Spleen (tissue), 11 donors: ENCODE data around the gene FBXO48. TPM values are rescaled to one million over a fixed set of nuclear protein-coding genes. Genes with fewer than 3 reads are reported as not detected.
"Not testable (repeated sequence)": the region's sequence is repeated elsewhere in the genome, so short reads cannot be mapped to it uniquely, and the experiment has no call there.

Source experiments
- DNase-seq: peaks from one replicate; pipeline ENCODE4 v3.0.0-alpha.2; 2020
- H3K27ac ChIP-seq, 8 donors: fragments of 200-600 bp; sonication (generic) in 7 of 8; 1 replicate in 4 of 8; 2 replicates in 4 of 8; pipeline versions ENCODE4 v1.5.0 to v1.8.0; 2016 to 2021; ENCODE audit warnings: inconsistent platforms in 4 of 8, mild to moderate bottlenecking in 4 of 8, moderate library complexity in 1 of 8
- H3K27me3 ChIP-seq, 7 donors: fragments of 200-600 bp; sonication (generic) in 6 of 7; replicated peaks in 1 of 7; 1 replicate in 4 of 7; 2 replicates in 3 of 7; pipeline versions ENCODE4 v1.5.0 to v1.8.0; 2016 to 2021; ENCODE audit warnings: inconsistent platforms in 3 of 7, mild to moderate bottlenecking in 1 of 7
- H3K36me3 ChIP-seq, 6 donors: fragments of 200-600 bp; sonication (generic) in 5 of 6; 1 replicate in 4 of 6; 2 replicates in 2 of 6; pipeline versions ENCODE4 v1.5.0 to v1.8.0; 2016 to 2021; ENCODE audit warnings: inconsistent platforms in 2 of 6
- H3K4me1 ChIP-seq, 6 donors: fragments of 200-600 bp; sonication (generic) in 5 of 6; 1 replicate in 3 of 6; 2 replicates in 3 of 6; pipeline versions ENCODE4 v1.5.0 to v1.8.0; 2016 to 2021; ENCODE audit warnings: inconsistent platforms in 3 of 6
- H3K4me3 ChIP-seq, 8 donors: fragments of 200-600 bp; sonication (generic) in 7 of 8; 1 replicate in 4 of 8; 2 replicates in 4 of 8; pipeline versions ENCODE4 v1.5.0 to v1.8.0; 2016 to 2021; ENCODE audit warnings: inconsistent platforms in 4 of 8, mild to moderate bottlenecking in 4 of 8, moderate library complexity in 2 of 8
- H3K9me3 ChIP-seq, 8 donors: fragments of 200-600 bp; sonication (generic) in 7 of 8; 1 replicate in 4 of 8; 2 replicates in 4 of 8; pipeline versions ENCODE4 v1.5.0 to v1.8.0; 2016 to 2021; ENCODE audit warnings: inconsistent platforms in 4 of 8
- POLR2A ChIP-seq, 3 donors: fragments of 450-650 bp; IDR thresholded peaks; one replicate each; pipeline ENCODE4 v1.5.1; 2017; ENCODE audit warnings: antibody characterized with exemption in 3 of 3, mild to moderate bottlenecking in 1 of 3
- POLR2AphosphoS5 ChIP-seq, 3 donors: sonication (generic); formaldehyde crosslinking; IDR thresholded peaks; one replicate each; pipeline ENCODE4 v1.5.1; 2017; ENCODE audit warnings: antibody characterized with exemption in 3 of 3
- WGBS, 5 donors: extraction: QIAGEN DNeasy Blood & Tissue Kit in 3 of 5; methylation state at CpG; one replicate each; pipeline versions ENCODE4 v1.1.5 to v1.1.7; 2013 to 2018; 5-methylcytosine and 5-hydroxymethylcytosine counted together
- intact Hi-C: fragments of 100-400 bp; cut with DNase I; formaldehyde crosslinking; loops from one replicate; pipeline ENCODE4 v1.15.0; 2023; ENCODE audit warnings: low total_unique reads
- polyA plus RNA-seq, 3 donors: library from polyadenylated mRNA; stranded (reverse); fragments of 200-250 nt; gene quantifications; one replicate each; pipeline ENCODE4 v1.2.1, GENCODE V29; 2013
- total RNA-seq, 7 donors: library from RNA; depleted of rRNA in 3 of 7; stranded (reverse); fragments of >200 nt in 3 of 7; fragmentation: NEBNext Ultra II Directional in 4 of 7; extraction: Animal tissue kit (Norgen Biotek cat#: 25700) in 4 of 7; gene quantifications; one replicate each; pipeline versions ENCODE4 v1.1.0 to v1.2.1, GENCODE V29; 2016 to 2021
- TF ChIP-seq, protein P1 (sequence below), 11 experiments: fragments of 200-600 bp in 7 of 11; fragments of 450-650 bp in 4 of 11; sonication (generic) in 4 of 11; IDR thresholded peaks in 8 of 11; conservative IDR thresholded peaks in 3 of 11; 1 replicate in 7 of 11; 2 replicates in 4 of 11; pipeline versions ENCODE4 v1.4.0 to v1.8.0; 2016 to 2021; ENCODE audit warnings: antibody characterized with exemption in 11 of 11, inconsistent platforms in 4 of 11, mild to moderate bottlenecking in 1 of 11
- donor health status: healthy with polysubstance abuse.
- donor health status: DM: no; HTN: no; CAD: no; lungs with moderate emphysema.
- donor health status: DM: no; HTN: no; CAD: no.
- donor health status: Bipolar disorder and iron deficiency.
- donor health status: healthy.
- donor health status: DM: no; HTN: no; CAD: no.
- donor health status: DM: yes; HTN: yes; CAD: no.

Gene FBXO48
- total and polyA plus RNA-seq, 10 donors = 0.72 to 2.6 (median 1.7) TPM

DNA sequence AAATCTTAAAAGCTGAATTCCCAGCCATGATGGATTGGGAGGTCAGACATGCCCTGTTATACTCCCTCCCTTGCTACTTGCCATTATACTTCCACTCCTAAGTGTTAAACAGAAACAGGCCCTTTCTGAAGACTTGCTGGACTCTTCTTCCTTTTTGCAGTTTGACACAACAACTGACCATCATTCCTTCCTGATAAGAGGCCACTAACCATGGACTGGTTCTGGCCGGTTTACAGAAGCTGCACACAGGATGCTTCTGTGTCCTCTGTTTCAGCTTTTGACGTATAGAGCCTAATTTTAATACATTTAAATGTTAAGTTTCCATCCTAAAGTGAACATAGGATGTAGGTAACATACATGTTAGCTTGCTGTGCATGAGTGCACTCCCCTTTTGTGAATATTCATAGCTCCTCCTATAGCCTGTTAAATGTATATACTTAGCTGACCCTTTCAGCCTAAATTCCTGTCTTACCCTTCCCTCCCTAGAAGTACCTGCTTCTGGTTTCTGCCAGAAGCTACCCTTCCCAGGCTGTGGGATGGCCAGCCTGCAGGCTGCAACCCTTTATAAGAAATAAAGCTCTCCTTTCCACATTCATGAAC, 13.2 kb downstream of the FBXO48 start:
- WGBS, 5 donors = 54 to 80% (median 61%) methylated on average over 2 of the region's 2 CpGs
- Histone ChIP-seq H3K27me3 (no peaks in the 10 kb centered on the region), H3K36me3 (no peaks in the 10 kb centered on the region), H3K4me1 (peaks cover 0 to 12% (median 3%) of the 10 kb centered on the region in 6 donors), H3K4me3 (no peak overlapping the region), H3K9me3 (peaks cover 0 to 5% (median 4%) of the 10 kb centered on the region in 8 donors), H3K27ac (peak overlapping the region in 1 of 8 donors; percentile 3)
- DNase-seq = no peak
- intact Hi-C loops = no loop called here
- TF ChIP-seq POLR2A (IDR thresholded peaks at IDR 0.05) = no peak

DNA sequence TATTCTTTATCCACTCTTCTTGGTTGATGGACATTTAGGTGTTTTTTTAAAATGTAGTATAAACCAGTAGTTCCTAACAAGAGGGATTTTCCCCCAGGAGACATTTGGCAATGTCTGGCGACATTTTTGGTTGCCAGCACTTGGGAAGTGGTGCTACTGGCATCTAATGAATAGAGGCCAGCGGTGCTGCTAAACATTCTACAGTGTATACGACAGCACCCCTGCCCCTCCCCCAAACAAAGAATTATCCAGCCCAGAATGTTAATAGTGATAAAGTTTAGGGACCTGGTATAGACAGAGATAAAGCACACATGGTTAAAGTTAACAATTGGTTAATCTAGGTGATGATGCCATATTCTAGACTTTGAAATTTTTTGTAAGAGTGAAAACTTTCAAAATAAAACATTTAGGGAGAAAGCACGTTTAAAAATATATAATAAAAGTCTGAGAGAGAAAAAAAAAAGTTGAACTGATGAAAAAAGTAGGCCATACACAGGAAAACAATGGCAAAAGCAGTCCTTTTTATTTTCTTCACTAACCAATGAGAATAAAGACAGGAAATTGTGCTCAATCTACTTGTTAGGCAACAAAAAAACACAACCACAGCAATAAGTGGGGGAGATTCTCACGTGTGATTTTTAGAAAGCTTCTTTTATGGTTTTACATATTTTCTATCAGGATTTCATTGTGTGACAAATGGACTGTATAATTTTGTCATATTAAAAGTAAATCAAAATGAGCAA, 14.8 kb downstream of the FBXO48 start:
- Histone ChIP-seq H3K9me3 (peaks cover 0 to 20% (median 16%) of the 10 kb centered on the region in 8 donors), H3K27me3 (no peaks in the 10 kb centered on the region), H3K36me3 (no peaks in the 10 kb centered on the region), H3K4me3 (no peak overlapping the region), H3K4me1 (peaks cover 0 to 12% (median 3%) of the 10 kb centered on the region in 6 donors), H3K27ac (peak overlapping the region in 5 of 8 donors; percentile 4 to 44 (median 26))
- TF ChIP-seq, protein P1, sequence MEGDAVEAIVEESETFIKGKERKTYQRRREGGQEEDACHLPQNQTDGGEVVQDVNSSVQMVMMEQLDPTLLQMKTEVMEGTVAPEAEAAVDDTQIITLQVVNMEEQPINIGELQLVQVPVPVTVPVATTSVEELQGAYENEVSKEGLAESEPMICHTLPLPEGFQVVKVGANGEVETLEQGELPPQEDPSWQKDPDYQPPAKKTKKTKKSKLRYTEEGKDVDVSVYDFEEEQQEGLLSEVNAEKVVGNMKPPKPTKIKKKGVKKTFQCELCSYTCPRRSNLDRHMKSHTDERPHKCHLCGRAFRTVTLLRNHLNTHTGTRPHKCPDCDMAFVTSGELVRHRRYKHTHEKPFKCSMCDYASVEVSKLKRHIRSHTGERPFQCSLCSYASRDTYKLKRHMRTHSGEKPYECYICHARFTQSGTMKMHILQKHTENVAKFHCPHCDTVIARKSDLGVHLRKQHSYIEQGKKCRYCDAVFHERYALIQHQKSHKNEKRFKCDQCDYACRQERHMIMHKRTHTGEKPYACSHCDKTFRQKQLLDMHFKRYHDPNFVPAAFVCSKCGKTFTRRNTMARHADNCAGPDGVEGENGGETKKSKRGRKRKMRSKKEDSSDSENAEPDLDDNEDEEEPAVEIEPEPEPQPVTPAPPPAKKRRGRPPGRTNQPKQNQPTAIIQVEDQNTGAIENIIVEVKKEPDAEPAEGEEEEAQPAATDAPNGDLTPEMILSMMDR (IDR thresholded peaks at IDR 0.05 in 8 of 11, conservative IDR thresholded peaks at IDR 0.05 in 3 of 11) = no peak
- TF ChIP-seq POLR2AphosphoS5 (IDR thresholded peaks at IDR 0.05) (no peak), POLR2A (IDR thresholded peaks at IDR 0.05) (no peak)
- no peak for DNase-seq
- intact Hi-C loops = no loop called here
- 68 to 74% (median 72%) methylated on average over 5 of the region's 5 CpGs for WGBS, 5 donors

DNA sequence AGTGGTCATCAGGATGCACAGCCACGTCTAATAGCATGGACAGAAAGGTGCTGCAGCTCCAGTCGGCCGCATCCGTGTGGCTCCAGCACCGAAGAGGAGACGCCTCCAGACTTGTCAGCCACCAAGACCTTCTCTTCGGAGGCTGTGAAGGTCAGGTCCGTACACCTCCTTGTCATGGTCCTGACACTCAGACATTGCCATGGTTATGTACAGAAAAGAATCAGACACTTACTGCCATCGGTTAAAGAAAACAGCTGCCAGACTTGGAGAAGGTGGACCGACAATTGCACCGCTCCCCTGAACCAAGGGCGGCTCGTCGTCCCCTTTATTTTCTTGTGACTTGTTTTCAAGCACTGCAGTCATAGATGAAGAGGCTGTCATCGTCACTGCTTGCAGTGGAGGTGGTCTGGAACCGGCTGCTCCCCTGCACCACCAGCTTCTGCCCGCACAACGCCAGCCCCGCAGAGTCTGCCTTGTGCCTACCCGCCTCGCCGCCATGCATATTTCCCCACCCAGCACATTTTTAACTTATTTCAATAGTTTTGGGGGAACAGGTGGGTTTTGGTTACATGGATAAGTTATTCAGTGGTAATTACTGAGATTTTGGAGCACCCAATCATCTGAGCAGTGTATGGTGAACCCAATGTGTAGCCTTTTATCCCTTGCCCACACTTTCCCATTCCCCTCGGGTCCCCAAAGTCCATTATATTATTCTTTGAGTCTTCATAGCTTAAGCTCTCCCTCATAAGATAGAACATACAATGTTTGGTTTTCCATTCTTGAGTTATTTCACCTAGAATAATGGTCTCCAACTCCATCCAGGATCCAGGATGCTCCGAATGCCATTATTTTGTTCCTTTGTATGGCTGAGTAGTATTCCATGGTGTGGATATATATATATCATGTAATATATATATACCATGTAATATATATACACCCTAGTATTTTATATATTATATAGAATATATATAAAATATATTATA, 18.1 kb downstream of the FBXO48 start:
- Histone ChIP-seq H3K4me3 (no peak overlapping the region), H3K9me3 (peaks cover 0 to 27% (median 16%) of the 10 kb centered on the region in 8 donors), H3K27me3 (no peaks in the 10 kb centered on the region), H3K36me3 (no peaks in the 10 kb centered on the region), H3K4me1 (peaks cover 0 to 12% (median 3%) of the 10 kb centered on the region in 6 donors), H3K27ac (no peak overlapping the region)
- TF ChIP-seq, protein P1 (IDR thresholded peaks at IDR 0.05 in 8 of 11, conservative IDR thresholded peaks at IDR 0.05 in 3 of 11) = no peak
- TF ChIP-seq POLR2AphosphoS5 (IDR thresholded peaks at IDR 0.05) = no peak
- no peak for TF ChIP-seq POLR2A (IDR thresholded peaks at IDR 0.05)
- no peak for DNase-seq
- intact Hi-C loops = loop anchor here (10.0 kb wide), 1 partner anchor 164 kb away; no protein-coding TSS in a partner anchor
- 92 to 96% (median 95%) methylated on average over 17 to 24 of the region's 24 CpGs for WGBS, 5 donors

DNA sequence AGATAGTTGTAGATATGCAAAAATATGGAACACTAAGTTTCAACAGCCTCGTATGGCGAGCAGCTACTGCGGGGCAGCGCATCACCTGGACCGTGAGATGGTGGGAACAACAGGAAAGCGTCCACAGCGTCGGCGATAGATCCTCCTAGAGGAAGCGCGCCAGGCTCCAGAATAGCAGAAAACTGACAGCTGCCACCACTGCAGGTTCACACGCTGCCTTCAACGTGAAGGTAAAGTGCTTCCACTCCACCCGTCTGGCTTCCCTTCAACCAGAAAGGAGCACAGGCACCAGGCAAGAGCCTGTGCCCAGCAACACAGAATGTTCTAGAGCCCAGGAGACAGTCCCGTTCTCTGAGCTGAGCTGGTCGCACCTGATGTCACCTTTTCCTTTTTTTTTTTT, 20.0 kb downstream of the FBXO48 start:
- peaks cover 0 to 3% (median under 1%) of the 10 kb centered on the region in 6 donors for H3K4me1 ChIP-seq
- no peak overlapping the region for H3K4me3 ChIP-seq
- DNase-seq = no peak
- TF ChIP-seq, protein P1 (IDR thresholded peaks at IDR 0.05 in 8 of 11, conservative IDR thresholded peaks at IDR 0.05 in 3 of 11) = no peak
- TF ChIP-seq POLR2AphosphoS5 (IDR thresholded peaks at IDR 0.05) (no peak), POLR2A (IDR thresholded peaks at IDR 0.05) (no peak)
- intact Hi-C loops = loop anchor here (10.0 kb wide), 1 partner anchor 162 kb away; no protein-coding TSS in a partner anchor
- WGBS, 5 donors = 90 to 96% (median 94%) methylated on average over 15 to 16 of the region's 16 CpGs
- no peaks in the 10 kb centered on the region for H3K36me3 ChIP-seq
- no peaks in the 10 kb centered on the region for H3K27me3 ChIP-seq
- H3K9me3 ChIP-seq = peaks cover 0 to 27% (median 16%) of the 10 kb centered on the region in 8 donors
- no peak overlapping the region for H3K27ac ChIP-seq

DNA sequence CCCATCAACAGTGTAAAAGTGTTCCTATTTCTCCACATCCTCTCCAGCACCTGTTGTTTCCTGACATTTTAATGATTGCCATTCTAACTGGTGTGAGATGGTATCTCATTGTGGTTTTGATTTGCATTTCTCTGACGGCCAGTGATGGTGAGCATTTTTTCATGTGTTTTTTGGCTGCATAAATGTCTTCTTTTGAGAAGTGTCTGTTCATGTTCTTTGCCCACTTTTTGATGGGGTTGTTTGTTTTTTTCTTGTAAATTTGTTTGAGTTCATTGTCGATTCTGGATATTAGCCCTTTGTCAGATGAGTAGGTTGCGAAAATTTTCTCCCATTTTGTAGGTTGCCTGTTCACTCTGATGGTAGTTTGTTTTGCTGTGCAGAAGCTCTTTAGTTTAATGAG, 20.7 kb downstream of the FBXO48 start:
- H3K27me3 ChIP-seq = not testable (repeated sequence)
- intact Hi-C loops = loop anchor here (10.0 kb wide), 1 partner anchor 162 kb away; no protein-coding TSS in a partner anchor
- 67 to 100% (median 72%) methylated on average over 1 to 3 of the region's 3 CpGs for WGBS, 5 donors

More for the DNA sequence above, 20.7 kb downstream of the FBXO48 start:
- peaks cover 0 to 27% (median 16%) of the 10 kb centered on the region in 8 donors for H3K9me3 ChIP-seq
- H3K4me1 ChIP-seq, H3K27ac ChIP-seq, H3K4me3 ChIP-seq, DNase-seq, H3K36me3 ChIP-seq: not testable (repeated sequence)
